H1 (cell line): ENCODE data around the gene PACS1. TPM values are rescaled to one million over a fixed set of nuclear protein-coding genes. Genes with fewer than 3 reads are reported as not detected.

ENCODE experiments used
- CTCF ChIA-PET: fragments of 300-600 bp; sonication (Branson Sonifier 250); formaldehyde crosslinking; loops from one replicate; lab custom pipeline; 2021; ENCODE audit not compliant: partially characterized antibody; lab: Charles Lee
- POLR2A ChIA-PET: fragments of 300-600 bp; sonication (Branson Sonifier 250); formaldehyde crosslinking; loops from one replicate; lab custom pipeline; 2021; ENCODE audit warnings: inconsistent platforms; ENCODE audit not compliant: partially characterized antibody; lab: Charles Lee
- DNase-seq, 2 experiments: peaks; one replicate each; pipeline versions ENCODE4 v3.0.0 to v3.0.0-alpha.2; 2010 to 2022; ENCODE audit warnings: low spot score in 2 of 2, low read depth in 1 of 2, mixed read lengths in 1 of 2
- FAIRE-seq: peaks from 2 replicates; lab custom pipeline; 2011; peaks lifted over from hg19 to GRCh38; lab: Jason Lieb, UNC
- H2AFZ ChIP-seq: 2 replicates; pipeline ENCODE4 v1.8.1; 2012; ENCODE audit warnings: low read length, inconsistent platforms
- H2AK5ac ChIP-seq: 2 replicates; pipeline ENCODE4 v1.6.1; 2013; ENCODE audit warnings: low read depth, low read length
- H2BK120ac ChIP-seq: replicated peaks from 2 replicates; pipeline ENCODE3; 2013; ENCODE audit warnings: low read depth, low read length, inconsistent platforms
- H2BK12ac ChIP-seq: 2 replicates; pipeline ENCODE4 v1.6.1; 2013; ENCODE audit warnings: low read depth, low read length
- H2BK15ac ChIP-seq: 2 replicates; pipeline ENCODE4 v1.6.1; 2013; ENCODE audit warnings: low read length
- H2BK20ac ChIP-seq: 2 replicates; pipeline ENCODE4 v1.6.1; 2013; ENCODE audit warnings: low read length
- H2BK5ac ChIP-seq: 2 replicates; pipeline ENCODE4 v1.6.1; 2013; ENCODE audit warnings: low read depth, low read length
- H3K14ac ChIP-seq: 2 replicates; pipeline ENCODE4 v1.6.1; 2013; ENCODE audit warnings: inconsistent platforms; ENCODE audit not compliant: insufficient read length
- H3K18ac ChIP-seq: 2 replicates; pipeline ENCODE4 v1.6.1; 2013; ENCODE audit warnings: low read length; ENCODE audit errors: extremely low read depth
- H3K23ac ChIP-seq: 2 replicates; pipeline ENCODE4 v1.6.1; 2013; ENCODE audit warnings: inconsistent platforms; ENCODE audit not compliant: insufficient read length
- H3K23me2 ChIP-seq: 2 replicates; pipeline ENCODE4 v1.6.1; 2013; ENCODE audit warnings: low read depth, low read length
- H3K27ac ChIP-seq: 2 replicates; pipeline ENCODE4 v1.6.1; 2011; ENCODE audit warnings: low read depth, low read length, inconsistent platforms
- H3K27me3 ChIP-seq, 4 experiments: replicated peaks in 1 of 4; 1 replicate in 1 of 4; 2 replicates in 3 of 4; pipeline versions ENCODE4 v1.6.1 to v1.8.1; 2011 to 2013; ENCODE audit warnings: low read length in 3 of 4, mild to moderate bottlenecking in 3 of 4, inconsistent platforms in 2 of 4, mixed read lengths in 2 of 4, moderate library complexity in 1 of 4; ENCODE audit not compliant: control insufficient read depth in 3 of 4, insufficient read depth in 3 of 4; ENCODE audit errors: extremely low read depth in 1 of 4
- H3K36me3 ChIP-seq, 4 experiments: 2 replicates each; pipeline versions ENCODE4 v1.6.1 to v1.8.1; 2011 to 2013; ENCODE audit warnings: mild to moderate bottlenecking in 4 of 4, low read length in 3 of 4, moderate library complexity in 2 of 4, control low read depth in 1 of 4, inconsistent platforms in 1 of 4; ENCODE audit not compliant: insufficient read depth in 4 of 4, control insufficient read depth in 2 of 4
- H3K4ac ChIP-seq: replicated peaks from 2 replicates; pipeline ENCODE3; 2013; ENCODE audit warnings: low read length, low read depth, mixed read lengths, inconsistent platforms; ENCODE audit not compliant: insufficient read length
- H3K4me1 ChIP-seq, 4 experiments: replicated peaks in 1 of 4; 1 replicate in 1 of 4; 2 replicates in 3 of 4; pipeline versions ENCODE4 v1.6.1 to v1.8.1; 2011 to 2013; ENCODE audit warnings: low read length in 3 of 4, inconsistent platforms in 2 of 4, mixed read lengths in 1 of 4; ENCODE audit not compliant: insufficient read depth in 4 of 4, control insufficient read depth in 3 of 4
- H3K4me2 ChIP-seq, 2 experiments: 2 replicates each; pipeline versions ENCODE4 v1.6.1 to v1.8.1; 2011 to 2013; ENCODE audit warnings: low read depth in 2 of 2, low read length in 2 of 2, control low read depth in 1 of 2, inconsistent platforms in 1 of 2, mild to moderate bottlenecking in 1 of 2; ENCODE audit not compliant: insufficient read depth in 1 of 2
- H3K4me3 ChIP-seq, 4 experiments: fragments of 200-600, 300-600 bp in 1 of 4; sonication (generic), shearing (Covaris generic), sonication (Bioruptor Twin) in 1 of 4; 2 replicates each; pipeline versions ENCODE4 v1.5.1 to v1.8.1; 2011 to 2016; ENCODE audit warnings: low read length in 4 of 4, low read depth in 3 of 4, control low read depth in 2 of 4, inconsistent platforms in 2 of 4, mild to moderate bottlenecking in 2 of 4, mixed read lengths in 1 of 4, moderate library complexity in 1 of 4; ENCODE audit not compliant: insufficient read depth in 2 of 4; ENCODE audit errors: extremely low read depth in 1 of 4
- H3K56ac ChIP-seq: replicated peaks from 2 replicates; pipeline ENCODE3; 2013; ENCODE audit warnings: low read depth, mild to moderate bottlenecking, mixed read lengths, low read length, inconsistent platforms; ENCODE audit not compliant: insufficient read length
- H3K79me1 ChIP-seq: 2 replicates; pipeline ENCODE4 v1.6.1; 2013; ENCODE audit warnings: low read depth, low read length, control low read depth
- H3K79me2 ChIP-seq, 2 experiments: 2 replicates each; pipeline versions ENCODE4 v1.6.1 to v1.8.1; 2012 to 2013; ENCODE audit warnings: low read length in 2 of 2, mild to moderate bottlenecking in 2 of 2, inconsistent platforms in 1 of 2; ENCODE audit not compliant: insufficient read depth in 2 of 2, control insufficient read depth in 1 of 2
- H3K9ac ChIP-seq, 4 experiments: replicated peaks in 1 of 4; 1 replicate in 1 of 4; 2 replicates in 3 of 4; pipeline versions ENCODE4 v1.6.1 to v1.8.1; 2011 to 2013; ENCODE audit warnings: low read depth in 3 of 4, low read length in 3 of 4, control low read depth in 2 of 4, mild to moderate bottlenecking in 2 of 4, moderate library complexity in 2 of 4, inconsistent platforms in 1 of 4; ENCODE audit errors: extremely low read depth in 1 of 4
- H3K9me3 ChIP-seq, 2 experiments: 2 replicates each; pipeline versions ENCODE4 v1.6.1 to v1.8.1; 2012 to 2013; ENCODE audit warnings: mild to moderate bottlenecking in 2 of 2, moderate library complexity in 2 of 2, control low read depth in 1 of 2, inconsistent platforms in 1 of 2, low read depth in 1 of 2, low read length in 1 of 2, mixed read lengths in 1 of 2; ENCODE audit not compliant: insufficient read depth in 2 of 2
- H4K20me1 ChIP-seq, 2 experiments: replicated peaks in 1 of 2; 2 replicates each; pipeline versions ENCODE3 to v1.8.1; 2011 to 2013; ENCODE audit warnings: inconsistent platforms in 2 of 2, low read length in 2 of 2, mild to moderate bottlenecking in 1 of 2; ENCODE audit not compliant: insufficient read depth in 2 of 2, control insufficient read depth in 1 of 2
- H4K5ac ChIP-seq: 2 replicates; pipeline ENCODE4 v1.6.1; 2013; ENCODE audit warnings: low read length, low read depth, mixed read lengths, inconsistent platforms; ENCODE audit not compliant: insufficient read length
- H4K8ac ChIP-seq: 2 replicates; pipeline ENCODE4 v1.8.0; 2013; ENCODE audit warnings: mild to moderate bottlenecking, moderate library complexity, low read length, inconsistent platforms; ENCODE audit not compliant: insufficient read depth; ENCODE audit errors: extremely low read depth
- H4K91ac ChIP-seq: replicated peaks from 2 replicates; pipeline ENCODE3; 2013; ENCODE audit warnings: low read length, mixed read lengths, inconsistent platforms; ENCODE audit not compliant: insufficient read length
- CHD1 ChIP-seq: IDR thresholded peaks from 2 replicates; pipeline ENCODE4 v1.6.1; 2012; ENCODE audit warnings: low read depth, low read length, improper control_type of control experiment
- CREB1 ChIP-seq: IDR thresholded peaks from 2 replicates; pipeline ENCODE4 v1.6.1; 2012; ENCODE audit warnings: inconsistent platforms
- E2F6 ChIP-seq: IDR thresholded peaks from 2 replicates; pipeline ENCODE4 v1.6.1; 2012; ENCODE audit warnings: inconsistent platforms
- EZH2 ChIP-seq: fragments of 200-600 bp; sonication (generic); IDR thresholded peaks from 2 replicates; pipeline ENCODE4 v1.7.1; 2012; ENCODE audit warnings: low read depth, mild to moderate bottlenecking, moderate library complexity, low read length, inconsistent platforms; ENCODE audit not compliant: severe bottlenecking
- FOSL1 ChIP-seq: IDR thresholded peaks from 2 replicates; pipeline ENCODE4 v1.6.1; 2011; ENCODE audit warnings: mild to moderate bottlenecking, low read depth, low read length, moderate library complexity; ENCODE audit not compliant: insufficient read depth
- GABPA ChIP-seq: IDR thresholded peaks from 2 replicates; pipeline ENCODE4 v1.6.1; 2011; ENCODE audit warnings: mild to moderate bottlenecking, low read length, moderate library complexity, borderline replicate concordance; ENCODE audit not compliant: insufficient read depth
- JUN ChIP-seq: IDR thresholded peaks from 2 replicates; pipeline ENCODE4 v1.6.1; 2011; ENCODE audit warnings: low read depth, mild to moderate bottlenecking, improper control_type of control experiment, low read length
- KDM4A ChIP-seq: IDR thresholded peaks from one replicate; pipeline ENCODE4 v1.7.1; 2012; ENCODE audit warnings: low read depth, mild to moderate bottlenecking, moderate library complexity, low read length, inconsistent platforms; ENCODE audit not compliant: severe bottlenecking
- NANOG ChIP-seq: IDR thresholded peaks from 2 replicates; pipeline ENCODE4 v1.6.1; 2011; ENCODE audit warnings: low read length, low read depth, mild to moderate bottlenecking, inconsistent platforms; ENCODE audit not compliant: insufficient read depth, poor library complexity, severe bottlenecking
- POU5F1 ChIP-seq: IDR thresholded peaks from 2 replicates; pipeline ENCODE4 v1.6.1; 2011; ENCODE audit warnings: low read depth, mild to moderate bottlenecking, low read length, moderate library complexity
- SIRT6 ChIP-seq: IDR thresholded peaks from one replicate; pipeline ENCODE4 v1.7.1; 2012; ENCODE audit warnings: low read length, inconsistent platforms
- SP1 ChIP-seq: IDR thresholded peaks from 2 replicates; pipeline ENCODE4 v1.6.1; 2011; ENCODE audit warnings: low read depth, low read length
- TCF12 ChIP-seq: IDR thresholded peaks from 2 replicates; pipeline ENCODE4 v1.6.1; 2011; ENCODE audit warnings: low read depth, mild to moderate bottlenecking, low read length
- WGBS, 2 experiments: shearing (Covaris generic) in 1 of 2; methylation state at CpG; one replicate each; pipeline versions ENCODE4 v1.1.6 to v1.1.7; 2013 to 2015; ENCODE audit warnings: low lambda C conversion rate in 2 of 2, mixed read lengths in 2 of 2, inconsistent platforms in 1 of 2, low coverage in 1 of 2, missing lambda C conversion rate in 1 of 2; ENCODE audit not compliant: insufficient replicate concordance in 2 of 2, insufficient coverage in 1 of 2, insufficient read length in 1 of 2; ENCODE audit errors: extremely low coverage in 1 of 2, missing lambda C conversion rate in 1 of 2; 5-methylcytosine and 5-hydroxymethylcytosine counted together
- polyA plus RNA-seq, 7 experiments: library from polyadenylated mRNA; depleted of rRNA in 3 of 7; stranded (reverse) in 5 of 7; unstranded in 2 of 7; fragments of >200 nt in 5 of 7; fragments of 200-250 nt in 2 of 7; gene quantifications; 1 replicate in 5 of 7; 2 replicates in 1 of 7; 4 replicates in 1 of 7; pipeline versions ENCODE4 v1.2.1 to v1.2.3, GENCODE V29; 2011 to 2013; ENCODE audit warnings: missing spikeins in 2 of 7, mixed read lengths in 2 of 7
- total RNA-seq: library from RNA; stranded (reverse); fragmentation: NEBNext Ultra II Directional; extraction: Animal tissue kit (Norgen Biotek cat#: 25700); gene quantifications from 2 replicates; pipeline ENCODE4 v1.2.1, GENCODE V29; 2021

PACS1 gene
- total and polyA plus RNA-seq, 2 of the 8 experiments (the other 6 are each of a cell fraction or from before 2014, with no cell fraction given): 11.5 to 36.0 TPM

- Histone ChIP-seq H3K4me2 (no peak overlapping the region), H3K79me2 (no peaks in the 10 kb centered on the region), H2BK120ac (no peak overlapping the region), H3K79me1 (no peaks in the 10 kb centered on the region; the same call in 1 of the 2 replicates), H3K4ac (no peak overlapping the region), H2AFZ (no peak overlapping the region), H2BK15ac (no peak overlapping the region), H3K27ac (no peak overlapping the region), H3K27me3 (no peaks in the 10 kb centered on the region), H2BK12ac (no peak overlapping the region), H4K91ac (no peak overlapping the region), H4K5ac (no peak overlapping the region), H3K14ac (no peak overlapping the region), H2AK5ac (no peak overlapping the region), H3K18ac (no peak overlapping the region), H4K20me1 (no peaks in the 10 kb centered on the region), H3K36me3 (no peaks in the 10 kb centered on the region), H3K56ac (no peak overlapping the region), H3K23ac (no peak overlapping the region), H2BK5ac (no peak overlapping the region), H3K4me1 (no peaks in the 10 kb centered on the region), H2BK20ac (no peak overlapping the region), H3K9me3 (no peaks in the 10 kb centered on the region), H3K9ac (no peak overlapping the region), H4K8ac (no peak overlapping the region), H3K4me3 (no peak overlapping the region), H3K23me2 (peaks cover 2% of the 10 kb centered on the region; the same call in 1 of the 2 replicates)
- CTCF ChIA-PET: interaction anchor here (0.9 to 3.1 kb wide), 3 partner anchors 18 to 25 kb away, joined by 4 to 11 read pairs (median 4); no protein-coding TSS in a partner anchor
- FAIRE-seq: no peak
- POLR2A ChIA-PET: interaction anchor here (0.7 kb wide), 1 partner anchor 9 kb away, joined by 3 read pairs; no protein-coding TSS in a partner anchor
- WGBS, 2 experiments: 92% methylated on average over 8 of the region's 8 CpGs; no CpG with 5 or more reads in 1 of the 2 experiments
- DNase-seq: no peak
- TF ChIP-seq JUN (no peak), GABPA (no peak), TCF12 (no peak), POU5F1 (no peak), SP1 (no peak), SIRT6 (no peak), CREB1 (no peak), KDM4A (no peak), CHD1 (no peak), E2F6 (no peak), FOSL1 (no peak), NANOG (no peak), EZH2 (no peak)
Measured at GRCh38 chr11:66159324-66159984, 89.4 kb downstream of the PACS1 start.
